Keratinocyte (primary cell): ENCODE results near the gene BCORL1. TPM values are rescaled to one million over a fixed set of nuclear protein-coding genes. Genes with fewer than 3 reads are reported as not detected.

Experiments used
- DNase-seq: peaks from one replicate; pipeline ENCODE4 v3.0.0-alpha.2; 2011; ENCODE audit warnings: low read depth, missing footprints, low spot score
- FAIRE-seq: peaks from 2 replicates; lab custom pipeline; 2011; peaks lifted over from hg19 to GRCh38; lab: Jason Lieb, UNC
- H2AFZ ChIP-seq: 2 replicates; pipeline ENCODE4 v1.6.0; 2012; ENCODE audit warnings: low read length, control low read depth, inconsistent platforms; ENCODE audit not compliant: control insufficient read depth
- H3K27ac ChIP-seq: 2 replicates; pipeline ENCODE4 v1.5.1; 2011; ENCODE audit warnings: low read length; ENCODE audit not compliant: control insufficient read depth, insufficient read depth
- H3K27me3 ChIP-seq: 3 replicates; pipeline ENCODE4 v1.6.0; 2011; ENCODE audit warnings: low read length; ENCODE audit not compliant: control insufficient read depth, insufficient read depth; ENCODE audit errors: extremely low read depth
- H3K36me3 ChIP-seq, 2 experiments: 2 replicates in 1 of 2; 3 replicates in 1 of 2; pipeline ENCODE4 v1.5.1; 2011; ENCODE audit warnings: low read length in 2 of 2, mild to moderate bottlenecking in 1 of 2; ENCODE audit not compliant: control insufficient read depth in 2 of 2, insufficient read depth in 2 of 2; ENCODE audit errors: extremely low read depth in 1 of 2
- H3K4me1 ChIP-seq: 3 replicates; pipeline ENCODE4 v1.5.1; 2011; ENCODE audit warnings: low read length; ENCODE audit not compliant: control insufficient read depth, insufficient read depth; ENCODE audit errors: extremely low read depth
- H3K4me2 ChIP-seq: 3 replicates; pipeline ENCODE4 v1.6.0; 2011; ENCODE audit warnings: low read depth, low read length; ENCODE audit not compliant: control insufficient read depth, insufficient read depth; ENCODE audit errors: extremely low read depth
- H3K4me3 ChIP-seq, 3 experiments: fragments of 200-600 bp in 1 of 3; sonication (generic) in 1 of 3; 2 replicates in 2 of 3; 3 replicates in 1 of 3; pipeline ENCODE4 v1.5.1; 2011 to 2016; ENCODE audit warnings: low read length in 3 of 3, mild to moderate bottlenecking in 3 of 3, control low read depth in 2 of 3, inconsistent platforms in 1 of 3, low read depth in 1 of 3, mixed read lengths in 1 of 3, mixed run types in 1 of 3, moderate library complexity in 1 of 3; ENCODE audit not compliant: control insufficient read depth in 2 of 3, insufficient read depth in 2 of 3; ENCODE audit errors: extremely low read depth in 1 of 3
- H3K79me2 ChIP-seq: 2 replicates; pipeline ENCODE4 v1.6.0; 2012; ENCODE audit warnings: low read length; ENCODE audit not compliant: control insufficient read depth, insufficient read depth
- H3K9ac ChIP-seq: 3 replicates; pipeline ENCODE4 v1.6.0; 2011; ENCODE audit warnings: low read length; ENCODE audit not compliant: control insufficient read depth, insufficient read depth; ENCODE audit errors: extremely low read depth
- H3K9me1 ChIP-seq: 3 replicates; pipeline ENCODE4 v1.6.0; 2011; ENCODE audit warnings: low read length; ENCODE audit not compliant: control insufficient read depth, insufficient read depth; ENCODE audit errors: extremely low read depth
- H3K9me3 ChIP-seq: 2 replicates; pipeline ENCODE4 v1.5.1; 2012; ENCODE audit warnings: low read depth, low read length; ENCODE audit not compliant: control insufficient read depth
- H4K20me1 ChIP-seq: 3 replicates; pipeline ENCODE4 v1.6.0; 2011; ENCODE audit warnings: low read length; ENCODE audit not compliant: control insufficient read depth, insufficient read depth; ENCODE audit errors: extremely low read depth
- EZH2 ChIP-seq: IDR thresholded peaks from one replicate; pipeline ENCODE4 v1.6.1; 2012; ENCODE audit warnings: inconsistent platforms, mild to moderate bottlenecking, low read length, moderate library complexity
- dilution Hi-C: fragments of 300-500 bp; cut with MboI; formaldehyde crosslinking; loops from one replicate; pipeline ENCODE4 v1.7.0; 2020; ENCODE audit warnings: low sequenced_read_pairs; ENCODE audit not compliant: extremely low pct_ligation_motif_present
- polyA plus RNA-seq, 5 experiments: library from polyadenylated mRNA; depleted of rRNA in 3 of 5; stranded (reverse) in 3 of 5; stranded (forward) in 1 of 5; unstranded in 1 of 5; fragments of >200 nt; gene quantifications; 1 replicate in 1 of 5; 2 replicates in 3 of 5; 3 replicates in 1 of 5; pipeline versions ENCODE4 v1.2.1 to v1.2.3, GENCODE V29; 2011 to 2012; ENCODE audit warnings: missing spikeins in 2 of 5, low read depth in 1 of 5, low replicate concordance in 1 of 5
- TF ChIP-seq, protein P1 (sequence below), 3 experiments: IDR thresholded peaks in 1 of 3; conservative IDR thresholded peaks in 1 of 3; optimal IDR thresholded peaks in 1 of 3; 2 replicates in 2 of 3; 3 replicates in 1 of 3; pipeline versions ENCODE3 to v1.5.1; 2011; ENCODE audit warnings: low read length in 3 of 3, mild to moderate bottlenecking in 3 of 3, moderate library complexity in 2 of 3, control low read depth in 1 of 3, inconsistent platforms in 1 of 3; ENCODE audit not compliant: insufficient read depth in 2 of 3; ENCODE audit errors: extremely low read depth in 1 of 3

The BCORL1 gene
- polyA plus RNA-seq, 1 donor (not counting 4 experiments of a cell fraction or from before 2014, with no cell fraction given), result 0.54 TPM

DNA sequence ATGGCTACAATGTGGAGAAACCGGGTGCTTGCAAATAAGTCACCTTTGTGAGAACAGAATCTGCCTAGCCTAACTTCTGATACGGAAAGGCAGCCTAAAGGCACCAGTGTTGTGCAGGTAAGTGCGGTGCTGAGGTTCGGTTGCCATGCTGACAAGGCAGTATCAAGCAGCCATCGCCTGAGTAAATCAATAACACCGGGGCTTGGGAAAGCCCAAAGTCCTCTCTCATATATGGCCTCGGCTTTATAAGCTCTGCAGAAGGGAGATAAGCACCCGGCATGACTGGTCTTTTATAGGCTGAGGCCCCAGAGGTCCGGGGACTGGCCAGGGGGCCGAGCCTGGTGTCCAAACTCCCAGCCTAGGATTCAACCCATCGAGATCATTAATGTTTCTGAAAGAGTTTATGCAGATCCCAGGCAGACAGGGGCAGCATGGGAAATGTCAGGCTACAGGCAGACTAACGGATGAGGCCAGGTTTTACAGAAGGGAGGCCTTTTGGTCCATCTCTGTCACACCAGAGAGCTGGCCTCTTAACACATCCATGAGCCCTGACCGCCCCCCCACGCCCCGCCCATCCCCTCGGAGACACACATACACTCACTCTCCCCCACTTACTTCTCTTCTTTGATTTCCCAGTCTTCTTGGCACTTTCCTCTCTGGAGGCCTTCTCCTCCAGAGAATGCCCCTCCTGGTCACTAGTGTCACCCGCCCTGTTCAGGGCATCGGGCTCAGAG is 89.3 kb downstream of the BCORL1 start:
- dilution Hi-C loops, result no loop called here
- H3K27ac ChIP-seq, result no peak overlapping the region
- H3K9ac ChIP-seq, result no peak overlapping the region
- no peaks in the 10 kb centered on the region for H3K4me1 ChIP-seq
- no peak for TF ChIP-seq EZH2
- TF ChIP-seq, protein P1, sequence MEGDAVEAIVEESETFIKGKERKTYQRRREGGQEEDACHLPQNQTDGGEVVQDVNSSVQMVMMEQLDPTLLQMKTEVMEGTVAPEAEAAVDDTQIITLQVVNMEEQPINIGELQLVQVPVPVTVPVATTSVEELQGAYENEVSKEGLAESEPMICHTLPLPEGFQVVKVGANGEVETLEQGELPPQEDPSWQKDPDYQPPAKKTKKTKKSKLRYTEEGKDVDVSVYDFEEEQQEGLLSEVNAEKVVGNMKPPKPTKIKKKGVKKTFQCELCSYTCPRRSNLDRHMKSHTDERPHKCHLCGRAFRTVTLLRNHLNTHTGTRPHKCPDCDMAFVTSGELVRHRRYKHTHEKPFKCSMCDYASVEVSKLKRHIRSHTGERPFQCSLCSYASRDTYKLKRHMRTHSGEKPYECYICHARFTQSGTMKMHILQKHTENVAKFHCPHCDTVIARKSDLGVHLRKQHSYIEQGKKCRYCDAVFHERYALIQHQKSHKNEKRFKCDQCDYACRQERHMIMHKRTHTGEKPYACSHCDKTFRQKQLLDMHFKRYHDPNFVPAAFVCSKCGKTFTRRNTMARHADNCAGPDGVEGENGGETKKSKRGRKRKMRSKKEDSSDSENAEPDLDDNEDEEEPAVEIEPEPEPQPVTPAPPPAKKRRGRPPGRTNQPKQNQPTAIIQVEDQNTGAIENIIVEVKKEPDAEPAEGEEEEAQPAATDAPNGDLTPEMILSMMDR (optimal IDR thresholded peaks at IDR 0.05 in 1 of 3, IDR thresholded peaks at IDR 0.05 in 1 of 3, conservative IDR thresholded peaks at IDR 0.05 in 1 of 3; ENCODE audit: extremely low read depth in 1 of 3, insufficient read depth in 2 of 3, low read length in 3 of 3), result no peak
- no peaks in the 10 kb centered on the region for H3K9me3 ChIP-seq
- no peaks in the 10 kb centered on the region for H3K27me3 ChIP-seq
- H2AFZ ChIP-seq, result no peak overlapping the region
- H4K20me1 ChIP-seq, result no peaks in the 10 kb centered on the region
- H3K9me1 ChIP-seq, result no peaks in the 10 kb centered on the region
- peaks cover 0 to 19% of the 10 kb centered on the region in 2 experiments for H3K36me3 ChIP-seq
- H3K4me3 ChIP-seq, result no peak overlapping the region
- no peak overlapping the region for H3K4me2 ChIP-seq
- DNase-seq, result no peak
- no peaks in the 10 kb centered on the region for H3K79me2 ChIP-seq
- no peak for FAIRE-seq

- FAIRE-seq (no peak), DNase-seq (no peak)
- Histone ChIP-seq H3K4me1 (no peaks in the 10 kb centered on the region), H3K36me3 (peaks cover 0 to 15% of the 10 kb centered on the region in 2 experiments), H3K9me1 (no peaks in the 10 kb centered on the region), H3K4me3 (no peak overlapping the region), H3K9ac (no peak overlapping the region), H4K20me1 (no peaks in the 10 kb centered on the region), H2AFZ (no peak overlapping the region), H3K27ac (no peak overlapping the region), H3K4me2 (no peak overlapping the region), H3K27me3 (no peaks in the 10 kb centered on the region), H3K9me3 (no peaks in the 10 kb centered on the region), H3K79me2 (no peaks in the 10 kb centered on the region)
- TF ChIP-seq EZH2, result no peak
- TF ChIP-seq, protein P1 (optimal IDR thresholded peaks at IDR 0.05 in 1 of 3, IDR thresholded peaks at IDR 0.05 in 1 of 3, conservative IDR thresholded peaks at IDR 0.05 in 1 of 3; ENCODE audit: extremely low read depth in 1 of 3, insufficient read depth in 2 of 3, low read length in 3 of 3), result no peak
- dilution Hi-C loops, result no loop called here
Measured at GRCh38 chrX:130072345-130072740, 89.9 kb downstream of the BCORL1 start.
